ENCODE measurements around the gene MACF1.

The MACF1 gene

GRCh38 chr1:39378377-39378776 lies 173.9 kb downstream of the MACF1 start:
- Mint-ChIP-seq H3K27ac (no peak overlapping the region), H3K4me3 (no peak overlapping the region), H3K9me3 (no peaks in the 10 kb centered on the region), H3K36me3 (ENCODE audit: low read depth) (peaks cover 34% of the 10 kb centered on the region), H3K27me3 (no peaks in the 10 kb centered on the region), H3K4me1 (no peaks in the 10 kb centered on the region)
- DNase-seq (no peak), ATAC-seq (no peak)

DNA sequence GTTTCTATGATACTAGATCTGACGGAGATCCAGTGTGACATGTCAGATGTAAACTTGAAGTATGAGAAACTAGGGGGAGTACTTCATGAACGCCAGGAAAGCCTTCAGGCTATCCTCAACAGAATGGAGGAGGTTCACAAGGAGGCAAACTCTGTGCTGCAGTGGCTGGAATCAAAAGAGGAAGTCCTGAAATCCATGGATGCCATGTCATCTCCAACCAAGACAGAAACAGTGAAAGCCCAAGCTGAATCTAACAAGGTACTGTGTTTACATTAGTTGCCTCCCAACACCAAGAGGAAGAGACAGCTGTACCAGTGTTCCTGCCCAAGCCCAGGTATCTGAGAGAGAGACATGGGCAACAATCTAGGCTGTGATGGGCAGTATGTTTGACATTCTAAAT lies 174.7 kb downstream of the MACF1 start:
- H3K4me3 Mint-ChIP-seq, result no peak overlapping the region
- no peaks in the 10 kb centered on the region for H3K27me3 Mint-ChIP-seq
- H3K27ac Mint-ChIP-seq, result no peak overlapping the region
- H3K36me3 Mint-ChIP-seq (ENCODE audit: low read depth), result peaks cover 37% of the 10 kb centered on the region
- DNase-seq, result no peak
- no peaks in the 10 kb centered on the region for H3K4me1 Mint-ChIP-seq
- H3K9me3 Mint-ChIP-seq, result no peaks in the 10 kb centered on the region
- ATAC-seq, result no peak

DNA sequence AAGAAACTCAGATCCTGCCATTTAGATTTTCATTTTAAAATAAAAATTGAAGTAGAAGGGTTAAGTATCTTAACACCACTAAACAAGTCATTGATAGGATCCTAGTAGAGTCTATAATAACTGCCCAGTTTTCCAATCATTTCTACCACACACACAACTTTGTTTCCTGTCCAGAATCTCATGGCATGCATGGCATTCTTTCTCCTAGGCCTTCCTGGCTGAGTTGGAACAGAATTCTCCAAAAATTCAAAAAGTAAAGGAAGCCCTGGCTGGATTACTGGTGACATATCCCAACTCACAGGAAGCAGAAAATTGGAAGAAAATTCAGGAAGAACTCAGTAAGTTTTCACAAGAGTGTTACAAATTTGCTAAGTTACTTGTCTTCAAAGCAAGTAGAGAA lies 175.5 kb downstream of the MACF1 start:
- no peak overlapping the region for H3K27ac Mint-ChIP-seq
- H3K36me3 Mint-ChIP-seq (ENCODE audit: low read depth), result peaks cover 34% of the 10 kb centered on the region
- ATAC-seq (no peak), DNase-seq (no peak)
- H3K27me3 Mint-ChIP-seq, result no peaks in the 10 kb centered on the region
- no peaks in the 10 kb centered on the region for H3K4me1 Mint-ChIP-seq
- no peaks in the 10 kb centered on the region for H3K9me3 Mint-ChIP-seq
- no peak overlapping the region for H3K4me3 Mint-ChIP-seq

- DNase-seq (no peak), ATAC-seq (no peak)
- Mint-ChIP-seq H3K27ac (no peak overlapping the region), H3K36me3 (ENCODE audit: low read depth) (peaks cover 29% of the 10 kb centered on the region), H3K4me1 (no peaks in the 10 kb centered on the region), H3K9me3 (no peaks in the 10 kb centered on the region), H3K27me3 (no peaks in the 10 kb centered on the region), H3K4me3 (no peak overlapping the region)
Measured at GRCh38 chr1:39381839-39382238, 177.3 kb downstream of the MACF1 start.

DNA sequence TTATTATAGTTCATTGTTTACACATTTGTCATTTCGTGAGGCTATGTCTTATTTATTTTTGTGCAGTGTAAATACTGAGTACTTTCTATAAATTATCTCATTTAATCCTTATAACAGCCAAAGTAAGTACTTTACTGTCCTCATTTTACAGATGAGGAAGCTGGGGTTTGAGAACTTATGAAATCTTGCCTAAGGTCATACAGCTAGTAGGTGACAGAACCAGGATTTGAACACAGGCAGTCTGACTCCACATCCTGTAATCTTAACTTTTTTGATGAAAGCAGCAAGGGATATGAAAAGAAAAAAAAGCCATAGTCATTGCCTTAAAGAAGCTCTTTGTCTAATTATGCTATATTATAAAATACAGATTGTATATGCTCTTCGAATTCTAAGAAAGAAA lies 179.8 kb downstream of the MACF1 start:
- H3K27me3 Mint-ChIP-seq, result no peaks in the 10 kb centered on the region
- no peaks in the 10 kb centered on the region for H3K4me1 Mint-ChIP-seq
- H3K27ac Mint-ChIP-seq, result no peak overlapping the region
- H3K36me3 Mint-ChIP-seq (ENCODE audit: low read depth), result peaks cover 34% of the 10 kb centered on the region
- ATAC-seq (no peak), DNase-seq (no peak)
- no peaks in the 10 kb centered on the region for H3K9me3 Mint-ChIP-seq
- H3K4me3 Mint-ChIP-seq, result no peak overlapping the region

DNA sequence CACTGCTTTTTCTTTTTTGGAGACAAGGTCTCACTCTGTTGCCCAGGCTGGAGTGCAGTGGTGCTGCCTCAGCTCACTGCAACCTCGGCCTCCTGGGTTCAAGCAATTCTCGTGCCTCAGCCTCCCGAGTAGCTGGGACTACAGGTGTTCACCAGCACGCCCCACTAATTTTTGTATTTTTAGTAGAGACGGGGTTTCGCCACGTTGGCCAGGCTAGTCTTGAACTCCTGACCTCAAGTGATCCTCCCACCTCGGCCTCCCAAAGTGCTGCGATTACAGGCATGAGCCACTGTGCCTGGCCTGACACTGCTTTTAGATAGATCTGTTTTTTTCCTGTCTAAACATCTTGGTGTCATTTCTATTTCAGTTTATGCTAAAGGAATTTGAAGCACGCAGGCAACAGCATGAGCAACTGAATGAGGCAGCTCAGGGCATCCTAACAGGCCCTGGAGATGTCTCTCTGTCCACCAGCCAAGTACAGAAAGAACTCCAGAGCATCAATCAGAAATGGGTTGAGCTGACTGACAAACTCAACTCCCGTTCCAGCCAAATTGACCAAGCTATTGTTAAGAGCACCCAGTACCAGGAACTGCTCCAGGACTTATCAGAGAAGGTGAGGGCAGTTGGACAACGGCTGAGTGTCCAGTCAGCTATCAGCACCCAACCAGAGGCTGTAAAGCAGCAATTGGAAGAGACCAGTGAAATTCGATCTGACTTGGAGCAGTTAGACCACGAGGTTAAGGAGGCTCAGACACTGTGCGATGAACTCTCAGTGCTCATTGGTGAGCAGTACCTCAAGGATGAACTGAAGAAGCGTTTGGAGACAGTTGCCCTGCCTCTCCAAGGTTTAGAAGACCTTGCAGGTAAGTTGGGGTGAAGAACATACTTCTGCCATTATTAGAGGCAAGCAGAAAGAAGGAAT lies 180.8 kb downstream of the MACF1 start:
- no peak overlapping the region for H3K4me3 Mint-ChIP-seq

DNA sequence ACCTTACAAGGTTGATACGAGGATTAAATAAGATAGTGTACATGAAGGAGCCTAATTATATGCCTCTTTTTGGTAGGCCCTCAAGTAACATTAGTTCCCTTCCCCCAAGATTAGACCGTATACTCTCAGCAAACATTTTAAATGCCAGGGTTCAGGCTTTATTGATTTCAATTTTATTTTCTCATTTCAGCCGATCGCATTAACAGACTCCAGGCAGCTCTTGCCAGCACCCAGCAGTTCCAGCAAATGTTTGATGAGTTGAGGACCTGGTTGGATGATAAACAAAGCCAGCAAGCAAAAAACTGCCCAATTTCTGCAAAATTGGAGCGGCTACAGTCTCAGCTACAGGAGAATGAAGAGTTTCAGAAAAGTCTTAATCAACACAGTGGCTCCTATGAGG lies 182.5 kb downstream of the MACF1 start:
- H3K27ac Mint-ChIP-seq, result no peak overlapping the region
- no peak for ATAC-seq
- peaks cover 9% of the 10 kb centered on the region for H3K4me1 Mint-ChIP-seq
- H3K9me3 Mint-ChIP-seq, result no peaks in the 10 kb centered on the region
- no peak overlapping the region for H3K4me3 Mint-ChIP-seq
- H3K27me3 Mint-ChIP-seq, result no peaks in the 10 kb centered on the region
- H3K36me3 Mint-ChIP-seq (ENCODE audit: low read depth), result peaks cover 38% of the 10 kb centered on the region
- DNase-seq, result no peak

More for the DNA sequence above, 180.8 kb downstream of the MACF1 start:
- H3K4me1 Mint-ChIP-seq, result no peaks in the 10 kb centered on the region
- no peaks in the 10 kb centered on the region for H3K9me3 Mint-ChIP-seq
- H3K36me3 Mint-ChIP-seq (ENCODE audit: low read depth), result peaks cover 36% of the 10 kb centered on the region
- H3K27me3 Mint-ChIP-seq, result no peaks in the 10 kb centered on the region
- peak overlapping the region; percentile 27 for H3K27ac Mint-ChIP-seq
- ATAC-seq, result no peak
- DNase-seq, result no peak

DNA sequence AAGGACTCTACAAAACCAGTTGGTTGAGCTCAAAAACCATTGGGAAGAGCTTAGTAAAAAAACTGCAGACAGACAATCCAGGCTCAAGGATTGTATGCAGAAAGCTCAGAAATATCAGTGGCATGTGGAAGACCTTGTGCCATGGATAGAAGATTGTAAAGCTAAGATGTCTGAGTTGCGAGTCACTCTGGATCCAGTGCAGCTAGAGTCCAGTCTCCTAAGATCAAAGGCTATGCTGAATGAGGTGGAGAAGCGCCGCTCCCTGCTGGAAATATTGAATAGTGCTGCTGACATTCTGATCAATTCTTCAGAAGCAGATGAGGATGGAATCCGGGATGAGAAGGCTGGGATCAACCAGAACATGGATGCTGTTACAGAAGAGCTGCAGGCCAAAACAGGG lies 183.0 kb downstream of the MACF1 start:
- no peak for ATAC-seq
- Mint-ChIP-seq H3K36me3 (ENCODE audit: low read depth) (peaks cover 35% of the 10 kb centered on the region), H3K9me3 (no peaks in the 10 kb centered on the region), H3K27ac (no peak overlapping the region), H3K4me3 (no peak overlapping the region), H3K4me1 (peaks cover 14% of the 10 kb centered on the region), H3K27me3 (no peaks in the 10 kb centered on the region)
- no peak for DNase-seq

DNA sequence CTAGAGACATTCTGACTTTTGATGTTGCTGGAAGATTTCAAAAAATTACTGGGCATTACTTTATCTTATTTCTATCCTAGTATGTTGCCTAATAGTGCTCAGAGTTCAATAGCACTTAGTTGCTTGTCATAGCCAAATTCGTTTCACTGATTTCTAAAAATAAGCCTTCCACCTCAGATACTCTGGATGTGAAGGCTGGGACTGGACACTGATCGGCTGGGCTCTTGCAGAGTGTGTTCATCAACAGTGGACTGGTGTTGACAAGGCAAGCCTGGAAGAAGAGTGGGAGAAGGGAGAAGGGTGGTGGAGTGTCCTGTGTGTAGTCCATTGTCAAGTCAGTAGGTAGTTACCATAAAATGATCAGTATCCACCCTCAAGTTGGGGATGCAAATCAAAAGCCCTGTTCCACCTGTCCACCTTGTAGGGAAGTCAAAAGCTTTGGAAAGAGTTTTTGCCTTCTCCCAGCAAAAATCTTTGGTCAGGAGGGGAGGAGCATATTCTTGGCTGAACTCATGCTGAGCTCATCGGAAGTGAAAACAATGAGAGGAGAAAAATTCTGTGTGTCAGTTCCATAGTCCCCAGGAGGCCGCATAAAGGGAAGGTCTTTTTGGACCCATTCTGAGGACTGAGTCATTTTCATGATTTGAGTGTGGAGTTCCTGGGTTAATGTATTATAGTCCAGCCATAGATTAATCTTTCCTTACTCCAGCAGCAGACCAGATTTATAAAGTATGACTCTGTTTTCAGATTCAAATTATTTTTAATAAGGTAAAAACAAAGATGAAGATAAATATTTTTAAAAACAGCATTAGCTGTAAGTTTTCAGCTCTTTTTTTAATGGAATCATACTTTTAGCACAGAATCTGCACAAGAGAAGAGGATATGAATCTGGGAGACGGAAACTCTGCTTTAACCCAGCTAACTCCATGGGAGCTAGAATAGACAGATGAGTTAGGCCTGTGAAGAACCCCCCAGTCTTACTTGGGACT lies 187.5 kb downstream of the MACF1 start:
- no peak for DNase-seq
- H3K4me1 Mint-ChIP-seq, result peaks cover 56% of the 10 kb centered on the region

GRCh38 chr1:39392851-39393573 lies 188.5 kb downstream of the MACF1 start:
- Mint-ChIP-seq H3K27ac (no peak overlapping the region), H3K27me3 (no peaks in the 10 kb centered on the region), H3K4me3 (no peak overlapping the region), H3K9me3 (no peaks in the 10 kb centered on the region), H3K4me1 (peaks cover 64% of the 10 kb centered on the region), H3K36me3 (ENCODE audit: low read depth) (peaks cover 20% of the 10 kb centered on the region)
- ATAC-seq (no peak), DNase-seq (no peak)

More for the DNA sequence above, 187.5 kb downstream of the MACF1 start:
- H3K9me3 Mint-ChIP-seq, result no peaks in the 10 kb centered on the region
- peak overlapping the region; percentile 17 for H3K27ac Mint-ChIP-seq
- no peak overlapping the region for H3K4me3 Mint-ChIP-seq
- H3K27me3 Mint-ChIP-seq, result no peaks in the 10 kb centered on the region
- peaks cover 30% of the 10 kb centered on the region for H3K36me3 Mint-ChIP-seq (ENCODE audit: low read depth)
- peak; percentile 71 for ATAC-seq

DNA sequence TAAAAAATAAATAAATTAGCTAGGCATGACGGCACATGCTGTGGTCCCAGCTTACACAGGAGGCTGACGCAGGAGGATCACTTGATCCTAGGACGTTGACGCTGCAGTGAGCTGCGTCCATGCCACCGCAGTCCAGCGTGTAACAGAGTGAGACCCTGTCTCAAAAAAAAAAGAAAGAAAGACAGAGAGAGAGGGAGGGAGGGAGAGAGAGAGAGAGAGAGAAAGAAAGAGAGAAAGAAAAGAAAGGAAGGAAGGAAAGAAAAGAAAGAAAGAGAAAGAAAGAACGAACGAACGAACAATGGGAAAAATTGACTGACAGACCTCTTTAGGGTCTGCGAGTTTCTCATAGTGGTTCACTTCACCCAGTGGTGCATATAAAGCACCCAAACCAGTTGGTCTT lies 189.2 kb downstream of the MACF1 start:
- Mint-ChIP-seq H3K9me3 (no peaks in the 10 kb centered on the region), H3K36me3 (ENCODE audit: low read depth) (peaks cover 20% of the 10 kb centered on the region), H3K27me3 (no peaks in the 10 kb centered on the region), H3K27ac (no peak overlapping the region), H3K4me1 (peaks cover 70% of the 10 kb centered on the region), H3K4me3 (no peak overlapping the region)
- no peak for DNase-seq
- ATAC-seq, result no peak

- Mint-ChIP-seq H3K4me1 (peaks cover 74% of the 10 kb centered on the region), H3K36me3 (ENCODE audit: low read depth) (peaks cover 20% of the 10 kb centered on the region), H3K27ac (no peak overlapping the region), H3K9me3 (no peaks in the 10 kb centered on the region), H3K27me3 (no peaks in the 10 kb centered on the region), H3K4me3 (no peak overlapping the region)
- DNase-seq (no peak), ATAC-seq (no peak)
Measured at GRCh38 chr1:39394059-39394458, 189.6 kb downstream of the MACF1 start.

- Mint-ChIP-seq H3K9me3 (no peaks in the 10 kb centered on the region), H3K4me3 (no peak overlapping the region), H3K36me3 (ENCODE audit: low read depth) (peaks cover 20% of the 10 kb centered on the region), H3K4me1 (peaks cover 76% of the 10 kb centered on the region), H3K27ac (no peak overlapping the region), H3K27me3 (no peaks in the 10 kb centered on the region)
- DNase-seq (no peak), ATAC-seq (peak; percentile 50)
Measured at GRCh38 chr1:39394598-39394997, 190.1 kb downstream of the MACF1 start.

GRCh38 chr1:39395357-39395831 lies 190.9 kb downstream of the MACF1 start:
- Mint-ChIP-seq H3K36me3 (ENCODE audit: low read depth) (peaks cover 14% of the 10 kb centered on the region), H3K9me3 (no peaks in the 10 kb centered on the region), H3K4me1 (peaks cover 80% of the 10 kb centered on the region), H3K4me3 (no peak overlapping the region), H3K27ac (no peak overlapping the region), H3K27me3 (no peaks in the 10 kb centered on the region)
- DNase-seq (no peak), ATAC-seq (no peak)

Data from activated naive CD8-positive, alpha-beta T cell treated with anti-CD3 and anti-CD28 coated beads, Interleukin-2, amount 50 U/mL, for 24 hours (primary cell).